HG03565 (cell line): ENCODE results near the gene SALL1.

Source experiments
- ATAC-seq: cut with Tn5 transposase; IDR thresholded peaks from one replicate; pipeline ENCODE4 v1.9.1; 2021; ENCODE audit warnings: mild to moderate bottlenecking, moderate library complexity; ENCODE audit not compliant: unreplicated experiment

SALL1 gene

GRCh38 chr16:51150888-51151320 lies at the start of gene SALL1:
TSS of gene SALL1 (minus strand) at chr16:51151270. CDS start at chr16:51151241, 29 bp downstream.
- ATAC-seq = no peak

GRCh38 chr16:51200793-51201192 lies 49.7 kb upstream of the SALL1 start:
- ATAC-seq = no peak

- no peak for ATAC-seq
Measured at GRCh38 chr16:51197953-51198748, 47.1 kb upstream of the SALL1 start.

DNA sequence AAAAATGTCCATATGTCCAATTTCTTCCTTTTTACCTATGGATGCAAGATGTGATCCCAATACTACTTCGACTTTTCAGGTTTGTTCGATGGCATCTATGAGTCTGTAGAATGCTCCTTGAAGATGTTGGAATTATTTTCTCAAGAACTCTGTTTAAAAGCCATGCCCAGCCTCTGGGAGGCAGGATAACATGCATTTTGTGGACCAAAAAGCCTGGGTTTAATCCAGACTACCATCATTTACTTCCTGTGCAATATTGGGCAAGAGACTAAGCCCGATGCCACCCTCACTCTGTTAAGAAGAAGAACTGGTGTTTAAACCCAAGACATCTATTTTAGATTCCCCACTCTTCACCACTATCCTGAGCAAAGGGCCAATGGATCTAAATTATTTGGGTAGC lies 42.8 kb upstream of the SALL1 start:
- no peak for ATAC-seq

GRCh38 chr16:51184702-51185433 lies 33.8 kb upstream of the SALL1 start:
- ATAC-seq = no peak

DNA sequence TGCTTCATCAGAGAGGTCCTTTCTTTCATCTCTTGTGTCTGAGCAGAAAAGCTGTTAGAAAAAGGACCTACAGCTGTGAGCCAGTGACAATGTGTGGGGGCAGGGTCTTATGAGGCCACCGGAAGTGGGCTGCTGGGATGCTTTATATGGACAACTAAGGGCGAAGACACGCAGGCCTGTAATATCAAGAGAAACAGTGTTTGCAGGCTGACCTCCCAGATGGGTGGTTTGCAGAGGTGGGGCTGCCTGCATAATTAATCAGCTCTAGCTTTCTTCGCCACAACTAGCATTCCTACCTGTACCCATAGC lies 30.4 kb upstream of the SALL1 start:
- ATAC-seq = no peak

- ATAC-seq = no peak
Measured at GRCh38 chr16:51180719-51181502, 29.8 kb upstream of the SALL1 start.

GRCh38 chr16:51175081-51175480 lies 24.0 kb upstream of the SALL1 start:
- no peak for ATAC-seq

DNA sequence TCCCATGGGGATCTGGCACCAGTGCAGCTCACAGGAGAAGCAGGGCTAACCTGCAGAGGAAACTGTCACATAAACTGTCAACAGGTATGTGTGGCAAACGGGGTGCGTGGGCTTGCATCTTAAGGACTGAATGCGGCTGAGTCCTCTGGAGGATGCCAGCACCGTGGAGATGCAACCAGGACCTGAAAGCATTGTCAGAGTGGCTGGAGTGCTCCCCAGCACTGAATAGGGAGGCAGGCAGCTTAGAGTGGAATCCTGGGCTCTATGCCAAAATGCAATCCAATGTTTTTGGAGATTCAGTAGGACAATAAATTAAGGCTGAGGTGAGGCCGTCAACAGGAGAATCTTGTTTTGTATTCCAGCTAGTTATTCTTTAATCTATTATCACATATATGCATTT lies 21.3 kb upstream of the SALL1 start:
- no peak for ATAC-seq

DNA sequence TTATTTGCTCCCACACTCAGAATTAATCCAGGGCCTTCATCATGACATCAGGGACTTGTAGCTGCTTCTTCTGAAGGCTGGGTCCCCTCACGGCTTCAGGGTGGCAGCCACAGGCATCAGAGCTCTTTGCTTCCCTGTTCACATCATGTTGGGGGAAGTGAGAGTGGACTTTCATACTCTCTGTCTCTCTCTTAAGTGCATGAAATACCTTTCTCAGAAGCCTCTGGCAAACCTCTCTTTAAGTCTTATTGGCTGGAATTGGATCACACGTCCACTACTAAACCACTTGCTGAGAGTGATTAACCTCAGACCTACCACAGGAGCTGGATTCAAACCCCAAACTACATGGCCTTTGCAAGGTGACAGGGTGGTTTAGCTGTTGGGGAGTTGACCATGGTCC lies 17.7 kb upstream of the SALL1 start:
- no peak for ATAC-seq

DNA sequence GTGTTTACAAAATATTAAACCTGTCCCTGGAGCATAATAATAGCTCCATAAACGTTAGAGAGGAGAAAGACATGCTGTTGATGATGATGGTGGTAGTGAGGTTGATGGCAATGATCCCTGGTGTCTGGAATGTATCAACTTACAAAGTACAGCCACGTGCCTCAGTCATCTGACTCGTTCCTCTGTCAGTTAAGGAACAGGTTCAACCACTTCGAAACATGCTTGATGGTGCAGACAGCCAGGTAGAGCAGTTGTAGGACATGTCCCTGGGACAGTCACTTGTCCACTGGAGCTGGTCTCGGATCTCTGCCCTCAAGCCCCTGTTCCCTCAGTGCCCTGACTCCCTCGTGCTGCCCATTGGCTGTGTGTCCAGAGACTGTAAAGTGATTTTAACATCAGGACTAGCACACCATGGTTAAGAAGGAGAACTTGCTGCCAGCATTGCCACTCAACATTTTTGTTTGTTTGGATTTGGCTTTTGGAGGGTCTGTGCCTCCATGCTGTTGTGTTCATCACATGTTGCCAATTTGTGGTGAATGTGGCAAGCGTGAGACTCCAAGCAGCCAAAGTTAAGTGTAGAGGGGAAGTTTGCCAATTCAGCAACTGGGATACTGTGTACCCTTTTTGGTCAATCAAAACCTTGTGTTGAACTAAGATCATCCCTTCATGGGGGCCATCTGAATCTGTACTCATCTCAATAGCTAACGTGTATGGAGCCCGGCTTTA lies 16.3 kb upstream of the SALL1 start:
- ATAC-seq = no peak

DNA sequence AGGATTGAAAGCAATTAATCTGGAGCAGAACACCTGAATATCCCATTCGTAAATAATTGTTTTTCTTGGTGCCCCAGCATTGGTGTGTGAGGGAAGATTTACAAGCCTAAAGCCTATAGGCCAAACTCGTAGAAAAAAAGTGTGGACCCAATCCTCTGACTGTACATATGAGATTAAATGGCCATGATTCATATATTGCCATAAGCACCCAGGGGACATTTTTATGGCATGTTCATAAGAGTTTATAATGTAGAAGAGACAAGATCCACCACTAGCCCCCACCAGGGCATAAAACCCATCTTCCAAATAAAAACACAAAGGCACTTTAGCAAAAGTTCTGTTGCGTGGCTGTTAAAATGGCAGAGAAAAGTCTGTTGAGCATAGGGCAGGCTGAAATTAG lies 15.5 kb upstream of the SALL1 start:
- no peak for ATAC-seq

DNA sequence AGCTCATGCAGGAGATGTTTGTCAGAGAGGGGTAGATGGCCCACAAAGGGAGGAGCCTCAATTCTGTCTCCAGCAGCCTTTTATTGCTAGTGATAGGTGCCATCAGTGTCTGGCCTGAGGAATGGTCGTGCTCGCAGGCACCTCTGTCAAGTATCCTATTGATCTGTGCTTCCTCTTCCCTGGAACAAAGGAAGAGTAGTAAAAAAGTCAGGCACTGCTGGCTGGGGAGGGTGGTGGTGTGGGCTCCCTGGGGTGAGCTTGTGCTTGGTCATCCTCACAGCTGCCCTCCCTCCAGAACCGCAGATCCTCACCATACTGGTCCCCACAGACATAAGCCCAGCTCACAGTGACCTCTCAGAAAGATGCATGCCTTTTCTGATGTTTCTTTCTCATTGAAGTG lies 15.0 kb upstream of the SALL1 start:
- ATAC-seq = no peak

DNA sequence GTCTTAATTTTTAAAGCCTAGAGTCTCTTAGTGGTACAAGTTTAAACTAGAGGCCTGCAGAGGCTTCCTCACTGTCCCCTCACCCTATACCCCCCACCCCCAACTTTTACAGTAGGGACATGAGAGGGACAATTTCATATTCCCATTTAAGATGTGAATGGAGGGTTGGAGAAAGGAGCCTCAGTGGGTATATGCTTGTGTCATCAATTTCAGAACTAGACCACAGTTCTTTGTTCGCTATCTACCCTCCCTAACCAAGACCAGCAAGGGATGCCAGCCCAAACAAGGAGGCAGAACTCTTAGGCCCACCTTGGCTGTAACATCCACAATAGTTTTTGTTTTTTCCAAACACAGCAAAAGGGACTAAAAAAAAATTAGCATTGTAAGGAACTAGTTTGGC lies 14.0 kb upstream of the SALL1 start:
- no peak for ATAC-seq

GRCh38 chr16:51164574-51164973 lies 13.5 kb upstream of the SALL1 start:
- ATAC-seq = no peak

GRCh38 chr16:51163894-51164566 lies 13.0 kb upstream of the SALL1 start:
- no peak for ATAC-seq

DNA sequence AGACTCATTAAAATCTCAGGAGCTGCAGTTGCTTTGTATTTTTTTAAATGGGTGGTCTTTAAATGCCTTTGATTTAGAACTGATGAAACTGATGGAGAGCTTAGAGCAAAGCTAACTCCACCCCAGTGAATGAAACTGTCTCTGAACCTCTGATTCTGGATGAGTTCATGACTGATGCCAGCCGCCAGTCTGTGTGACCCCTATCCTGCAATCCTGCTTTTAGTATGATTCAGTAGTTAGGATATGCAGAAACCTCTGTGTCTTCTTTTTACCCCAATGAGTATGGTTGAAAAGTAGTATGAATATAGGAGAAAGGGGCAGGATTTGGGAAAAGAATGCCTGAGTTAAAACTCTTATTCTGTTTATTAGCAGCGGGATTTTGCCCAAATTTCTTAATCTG lies 12.3 kb upstream of the SALL1 start:
- no peak for ATAC-seq

DNA sequence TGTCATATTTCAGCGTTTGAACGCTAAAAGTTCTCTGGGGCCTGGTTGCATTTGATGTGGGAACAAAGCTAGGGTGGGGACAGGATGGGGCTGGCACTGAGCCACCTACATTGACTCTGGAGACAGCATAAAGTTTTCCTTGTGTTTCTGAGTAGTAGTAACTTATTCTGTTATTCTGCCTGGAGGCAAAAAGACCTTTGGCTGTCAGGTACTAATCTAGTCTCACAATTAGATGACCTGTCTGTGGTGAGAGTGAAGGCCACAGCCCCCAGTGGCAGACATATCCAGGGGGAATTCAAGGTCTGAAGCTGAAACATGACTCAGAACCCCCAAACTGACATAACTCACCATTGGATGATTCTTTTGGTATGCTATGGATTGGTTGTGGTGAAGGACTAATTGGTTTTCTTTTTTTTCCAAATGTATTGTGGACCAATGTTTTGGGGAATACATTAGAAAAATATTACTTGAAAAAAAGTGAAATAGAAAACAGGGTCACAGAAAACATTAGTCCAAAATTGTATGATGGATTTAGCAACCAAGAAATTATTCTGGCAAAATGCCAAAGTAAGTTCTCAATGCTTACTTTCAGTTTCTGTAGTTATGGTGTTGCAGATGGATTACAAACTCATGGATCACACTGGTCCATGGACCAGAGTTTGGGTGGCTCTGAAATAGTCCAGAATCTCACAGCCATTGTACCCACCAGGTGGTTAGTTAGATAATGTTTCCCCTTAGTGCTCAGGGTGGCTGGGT lies 10.5 kb upstream of the SALL1 start:
- ATAC-seq = no peak

DNA sequence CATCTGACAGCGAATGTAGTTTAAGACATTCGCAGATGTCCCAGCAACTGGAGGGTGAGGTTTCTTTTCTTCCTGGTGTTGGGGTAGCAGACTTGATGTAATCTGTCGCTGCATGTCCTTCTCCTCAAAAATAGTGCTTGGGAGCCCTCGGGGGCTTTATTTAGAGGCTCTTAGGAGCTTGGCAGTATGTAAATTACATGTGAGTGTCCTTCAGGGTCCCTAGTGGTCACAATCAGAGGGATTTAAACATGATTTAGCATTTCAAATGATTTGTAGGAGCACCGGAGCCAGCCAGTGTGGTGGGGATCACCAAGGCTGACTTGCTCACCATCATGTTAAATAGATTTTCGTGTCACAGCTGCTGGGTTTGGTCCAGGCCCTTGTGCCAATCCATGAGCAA lies 8.8 kb upstream of the SALL1 start:
- ATAC-seq = no peak

GRCh38 chr16:51159296-51159695 lies 8.2 kb upstream of the SALL1 start:
- ATAC-seq = no peak
